NB4 (cell line): ENCODE data around the gene CNTLN.

Source experiments
- CTCF ChIP-seq: IDR thresholded peaks from one replicate; pipeline ENCODE4 v1.5.1; 2012; ENCODE audit warnings: low read depth, low read length
- MAX ChIP-seq: IDR thresholded peaks from 2 replicates; pipeline ENCODE4 v1.6.1; 2011; ENCODE audit warnings: low read depth, low read length

- TF ChIP-seq CTCF = no peak
- TF ChIP-seq MAX = no peak
These were observed 4.1 kb upstream of the CNTLN start for GRCh38 chr9:17130725-17131124.
